ENCODE data around the gene RELA.
A peak's percentile ranks its signal among the peaks of the same experiment; 100 is the strongest.
"Not testable (repeated sequence)": the region's sequence is repeated elsewhere in the genome, so short reads cannot be mapped to it uniquely, and the experiment has no call there.

RELA gene

GRCh38 chr11:65662799-65663638 lies at the start of gene RELA:
Gene RELA, minus strand, starts transcription at chr11:65662916. Its CDS starts 84 bp downstream, at chr11:65662832.
- peak in 55 of 56 donors; percentile 65 to 100 (median 91) for DNase-seq

DNA sequence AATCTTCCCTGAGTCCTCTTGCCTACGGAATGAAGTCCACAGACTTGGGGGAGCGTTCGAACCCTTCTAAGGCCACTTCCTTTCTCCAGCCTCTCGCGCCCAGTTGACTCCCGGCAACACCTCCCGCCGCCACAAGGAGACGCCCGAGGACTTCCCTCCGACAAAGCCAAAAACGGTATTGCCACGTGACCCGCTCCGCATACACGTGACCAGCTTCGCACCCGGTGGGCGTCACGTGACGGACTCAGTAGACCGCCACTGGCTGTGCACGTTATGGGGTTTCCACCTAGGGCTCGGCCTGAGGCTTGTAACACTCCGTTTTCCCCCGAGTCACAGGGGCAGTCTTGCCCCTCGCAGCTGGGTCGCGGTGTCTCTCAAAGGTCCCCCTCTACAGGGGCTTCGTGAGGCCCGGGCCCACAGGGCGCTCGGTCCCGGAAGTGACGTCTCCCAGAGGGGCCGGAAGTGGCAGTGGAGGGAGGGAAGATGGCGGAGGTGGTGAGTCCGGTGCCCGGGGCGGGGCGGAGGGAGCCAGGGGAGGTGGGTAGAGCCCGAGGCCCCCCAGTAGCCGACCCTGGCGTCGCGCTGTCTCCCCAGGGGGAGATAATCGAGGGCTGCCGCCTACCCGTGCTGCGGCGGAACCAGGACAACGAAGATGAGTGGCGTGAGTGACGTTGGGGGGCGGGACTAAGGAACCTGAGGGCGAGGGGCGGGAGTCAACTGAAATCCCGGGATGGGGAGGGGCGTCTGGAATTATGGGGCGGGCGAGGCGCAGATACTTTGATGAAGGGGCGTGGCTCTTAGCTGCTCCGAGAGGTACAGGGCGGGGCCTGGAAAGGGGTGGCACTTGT lies 49.3 kb upstream of the RELA start, which contains the start of gene KAT5:
TSS of gene KAT5 (plus strand) at position 468 of the 848 bp plus-strand sequence. CDS start at position 484, 16 bp downstream.
- DNase-seq: peak; percentile 78 to 100 (median 98)

GRCh38 chr11:65710421-65710820 lies 47.7 kb upstream of the RELA start:
- DNase-seq: no peak

DNA sequence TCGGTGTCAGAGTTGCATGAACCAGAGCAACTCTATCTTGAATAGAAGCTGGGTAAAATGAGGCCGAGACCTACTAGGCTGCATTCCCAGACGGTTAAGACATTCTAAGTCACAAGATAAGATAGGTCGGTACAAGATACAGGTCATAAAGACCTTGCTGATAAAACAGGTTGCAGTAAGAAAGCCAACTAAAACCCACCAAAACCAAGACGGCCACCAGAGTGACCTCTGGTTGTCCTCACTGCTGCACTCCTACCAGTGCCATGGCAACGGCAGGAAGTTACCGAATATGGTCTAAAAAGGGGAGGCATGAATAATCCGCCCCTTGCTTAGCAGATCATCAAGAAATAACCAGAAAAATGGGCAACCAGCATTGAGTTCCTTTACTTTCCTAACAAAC lies 46.9 kb upstream of the RELA start:
- DNase-seq: no peak

DNA sequence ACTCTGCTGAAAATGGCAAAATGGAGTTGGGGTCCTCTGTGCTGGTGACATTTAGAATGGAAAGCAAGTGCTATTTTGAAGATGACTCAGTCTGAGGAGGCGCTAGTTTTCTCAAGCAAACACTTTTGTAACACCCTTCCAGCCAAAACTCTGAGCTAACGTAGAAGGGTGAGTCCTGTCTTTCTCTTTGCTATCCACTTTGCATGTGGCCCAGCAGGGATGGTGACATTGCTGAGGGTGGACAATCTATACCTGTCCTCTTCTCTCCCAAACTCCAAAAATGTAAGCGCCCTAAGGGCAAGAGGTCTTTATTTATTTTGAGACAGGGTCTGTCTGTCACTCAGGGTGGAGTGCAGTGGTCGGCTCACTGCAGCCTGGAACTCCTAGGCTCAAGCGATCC lies 45.7 kb upstream of the RELA start:
- no peak for DNase-seq

DNA sequence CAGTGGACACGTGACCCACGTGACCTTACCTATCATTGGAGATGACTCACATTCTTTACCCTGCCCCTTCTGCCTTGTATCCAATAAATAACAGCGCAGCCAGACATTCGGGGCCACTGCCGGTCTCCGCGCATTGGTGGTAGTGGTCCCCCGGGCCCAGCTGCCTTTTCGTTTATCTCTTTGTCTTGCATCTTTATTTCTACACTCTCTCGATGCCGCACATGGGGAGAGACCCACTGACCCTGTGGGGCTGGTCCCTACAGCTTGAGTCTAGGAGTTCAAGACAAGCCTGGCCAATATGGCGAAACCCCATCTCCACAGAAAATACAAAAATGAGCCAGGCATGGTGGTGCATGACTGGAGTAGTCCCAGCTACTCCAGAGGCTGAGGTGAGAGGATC lies 44.3 kb upstream of the RELA start:
- not testable (repeated sequence) for DNase-seq

DNA sequence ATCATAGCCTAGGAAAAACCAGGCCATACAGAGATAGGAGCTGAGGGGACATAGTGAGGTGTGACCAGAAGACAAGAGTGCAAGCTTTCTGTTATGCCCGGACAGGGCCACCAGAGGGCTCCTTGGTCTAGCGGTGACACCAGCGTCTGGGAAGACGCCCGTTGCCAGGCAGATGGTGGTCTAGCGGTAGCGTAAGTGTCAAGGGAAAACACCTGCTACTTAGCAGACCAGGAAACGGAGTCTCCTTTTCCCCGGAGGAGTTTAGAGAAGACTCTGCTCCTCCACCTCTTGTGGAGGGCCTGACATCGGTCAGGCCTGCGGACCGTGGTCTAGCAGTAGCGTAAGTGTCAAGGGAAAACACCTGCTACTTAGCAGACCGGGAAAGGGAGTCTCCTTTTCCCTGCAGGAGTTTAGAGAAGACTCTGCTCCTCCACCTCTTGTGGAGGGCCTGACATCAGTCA lies 43.6 kb upstream of the RELA start:
- peak in 40 of 56 donors; percentile 2 to 83 (median 42) for DNase-seq

- no peak for DNase-seq
Measured at GRCh38 chr11:65703846-65704245, 41.1 kb upstream of the RELA start.

GRCh38 chr11:65701686-65702085 lies 39.0 kb upstream of the RELA start:
- no peak for DNase-seq

GRCh38 chr11:65700399-65700798 lies 37.7 kb upstream of the RELA start:
- DNase-seq: no peak

DNA sequence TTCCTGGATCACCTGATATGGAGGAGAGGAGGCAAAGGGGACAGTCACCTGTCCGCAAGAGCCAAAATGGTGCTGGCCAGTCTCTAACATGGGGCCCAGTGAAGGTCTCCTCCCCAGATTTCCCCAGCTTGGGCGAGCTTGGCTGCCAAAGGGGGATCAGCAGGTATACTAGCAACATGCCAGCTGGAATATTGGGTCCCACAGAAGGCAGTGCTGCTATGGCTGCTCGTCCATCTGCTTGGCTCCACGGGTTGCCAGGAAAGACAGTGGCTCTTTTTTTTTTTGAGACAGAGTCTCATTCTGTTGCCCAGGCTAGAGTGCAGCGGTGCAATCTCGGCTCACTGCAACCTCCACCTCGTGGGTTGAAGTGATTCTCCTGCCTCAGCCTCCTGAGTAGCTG lies 36.6 kb upstream of the RELA start:
- no peak for DNase-seq

DNA sequence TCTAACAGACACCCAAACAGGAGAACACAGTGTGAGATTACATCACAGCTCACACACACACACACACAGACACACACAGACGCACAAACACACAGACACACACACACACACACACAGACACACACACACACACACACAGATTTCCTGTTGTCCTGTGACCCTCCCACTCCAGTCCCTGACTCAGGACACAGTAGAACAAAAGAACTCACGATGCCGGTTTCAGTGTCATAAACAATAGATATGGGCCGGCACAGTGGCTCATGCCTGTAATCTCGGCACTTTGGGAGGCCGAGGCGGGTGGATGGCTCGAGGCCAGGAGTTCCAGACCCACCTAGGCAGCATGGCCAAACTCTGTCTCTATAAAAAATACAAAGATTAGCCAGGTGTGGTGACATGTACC lies 35.5 kb upstream of the RELA start:
- peak in 2 of 56 donors; percentile 22 to 35 for DNase-seq

DNA sequence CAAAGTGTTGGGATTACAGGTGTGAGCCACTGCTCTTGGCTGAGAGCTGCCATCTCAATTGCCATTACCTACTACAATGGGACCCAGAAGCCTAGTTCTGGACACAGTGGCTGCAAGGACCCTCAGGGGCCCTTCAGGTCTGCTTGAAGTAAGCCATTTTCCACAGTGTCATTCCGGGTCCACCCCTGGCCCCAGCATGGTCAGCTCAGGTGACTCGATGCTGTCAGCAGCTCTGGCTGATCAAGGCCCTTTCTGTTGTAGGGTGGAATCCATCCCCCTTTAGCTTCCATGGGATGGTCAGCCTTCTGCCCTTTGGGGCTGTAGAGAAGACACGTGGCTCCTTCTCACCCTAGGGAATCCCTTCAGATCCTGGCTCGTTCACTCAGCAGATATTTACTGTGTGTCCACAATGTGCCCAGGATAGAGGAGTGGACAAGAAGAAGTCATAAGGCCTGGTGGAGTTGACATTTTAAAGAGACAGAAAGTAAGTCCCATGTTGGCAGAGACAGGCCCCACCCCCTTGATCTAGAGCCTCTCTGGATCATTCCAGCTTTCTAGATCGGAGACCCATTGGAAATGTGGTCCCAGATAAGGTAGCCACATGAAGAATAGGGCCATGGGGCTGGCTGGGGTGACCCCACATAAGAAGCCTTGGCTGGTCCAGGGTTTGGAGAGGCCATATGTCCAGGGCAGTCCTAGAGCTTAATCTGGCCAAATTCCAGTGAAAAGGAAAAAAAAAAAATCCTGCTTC lies 34.3 kb upstream of the RELA start:
- no peak for DNase-seq

GRCh38 chr11:65695459-65696241 lies 32.9 kb upstream of the RELA start:
- DNase-seq: peak in 42 of 56 donors; percentile 8 to 77 (median 43)

DNA sequence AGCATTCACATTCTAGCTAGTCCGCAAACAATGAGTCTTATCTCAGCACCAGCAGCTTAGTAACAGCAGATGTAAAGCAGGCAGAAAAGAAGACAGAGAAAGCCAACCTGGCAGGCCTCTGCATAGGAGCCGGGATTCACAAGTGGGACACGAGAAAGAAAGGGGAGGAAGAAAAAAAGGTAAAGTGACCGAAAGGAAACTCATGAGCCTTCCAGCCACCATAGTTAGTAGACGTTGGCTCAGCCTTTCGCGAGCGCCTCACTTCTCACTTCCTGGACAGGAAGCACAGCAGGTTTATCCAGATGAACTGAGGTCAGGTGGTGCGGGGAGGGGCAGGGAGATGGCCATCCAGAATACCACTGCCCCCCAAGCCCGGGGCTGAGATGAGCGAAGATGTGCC lies 29.7 kb upstream of the RELA start:
- DNase-seq: no peak

- DNase-seq: not testable (repeated sequence)
Measured at GRCh38 chr11:65691847-65692246, 29.1 kb upstream of the RELA start.

DNA sequence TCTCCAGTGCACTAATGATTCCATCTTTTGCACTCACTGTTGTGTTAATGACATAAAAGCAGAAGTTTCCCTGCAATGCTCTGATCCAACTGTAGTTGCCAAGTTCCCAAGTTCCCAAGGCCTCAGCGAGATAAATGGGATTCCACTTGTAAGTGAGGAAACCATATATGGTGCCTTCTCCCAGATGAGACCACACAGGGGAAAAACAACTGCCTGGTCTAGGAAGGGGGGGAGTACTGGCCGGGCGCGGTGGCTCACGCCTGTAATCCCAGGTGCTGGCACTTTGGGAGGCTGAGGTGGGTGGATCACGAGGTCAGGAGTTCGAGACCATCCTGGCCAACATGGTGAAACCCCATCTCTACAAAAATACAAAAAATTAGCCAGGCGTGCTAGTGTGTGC lies 23.3 kb upstream of the RELA start:
- DNase-seq: no peak

DNA sequence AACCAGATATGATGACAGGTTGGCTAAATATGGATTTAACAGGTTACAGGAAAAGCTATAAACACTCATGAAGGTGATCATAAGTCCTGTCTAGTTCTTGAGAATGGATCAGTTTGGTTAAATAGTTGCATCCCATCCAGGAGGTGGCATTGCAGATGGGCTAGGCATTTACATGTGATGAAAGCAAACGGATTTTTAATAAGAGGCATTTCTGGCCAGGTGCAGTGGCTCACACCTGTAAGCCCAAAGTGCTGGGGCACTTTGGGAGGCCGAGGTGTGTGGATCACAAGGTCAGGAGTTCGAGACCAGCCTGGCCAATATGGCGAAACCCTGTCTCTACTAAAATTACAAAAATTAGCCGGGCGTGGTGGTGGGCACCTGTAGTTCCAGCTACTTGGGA lies 20.8 kb upstream of the RELA start:
- not testable (repeated sequence) for DNase-seq

- DNase-seq: no peak
Measured at GRCh38 chr11:65680192-65680743, 17.6 kb upstream of the RELA start.

GRCh38 chr11:65672982-65673381 lies 10.3 kb upstream of the RELA start:
- DNase-seq: no peak
